Neural progenitor cell (in vitro differentiated cells): Measurements from ENCODE around the gene PLCG2. TPM values are rescaled to one million over a fixed set of nuclear protein-coding genes. Genes with fewer than 3 reads are reported as not detected.

Experiments
- DNase-seq: peaks from one replicate; pipeline ENCODE4 v3.0.0-alpha.2; 2016; ENCODE audit warnings: low spot score
- H2AFZ ChIP-seq: fragments of 200-600 bp; sonication (generic); replicated peaks from 2 replicates; pipeline ENCODE4 v1.6.1; 2016; ENCODE audit warnings: antibody characterized with exemption
- H3F3A ChIP-seq: fragments of 200-600 bp; sonication (generic); 2 replicates; pipeline ENCODE4 v1.6.1; 2016; ENCODE audit warnings: antibody characterized with exemption, low read depth
- H3K27ac ChIP-seq: fragments of 200-600 bp; sonication (generic); 2 replicates; pipeline ENCODE4 v1.5.1; 2016; ENCODE audit warnings: mild to moderate bottlenecking
- H3K27me3 ChIP-seq: fragments of 200-600 bp; sonication (generic); 2 replicates; pipeline ENCODE4 v1.6.1; 2016; ENCODE audit warnings: mild to moderate bottlenecking, moderate library complexity
- H3K36me3 ChIP-seq: fragments of 200-600 bp; sonication (generic); 2 replicates; pipeline ENCODE4 v1.5.1; 2016
- H3K4me1 ChIP-seq: fragments of 200-600 bp; sonication (generic); 2 replicates; pipeline ENCODE4 v1.6.1; 2016; ENCODE audit warnings: mixed run types
- H3K4me2 ChIP-seq: fragments of 200-600 bp; sonication (generic); 2 replicates; pipeline ENCODE4 v1.6.1; 2016
- H3K4me3 ChIP-seq: fragments of 200-600 bp; sonication (generic); 2 replicates; pipeline ENCODE4 v1.5.1; 2016
- H3K79me2 ChIP-seq: fragments of 200-600 bp; sonication (generic); 2 replicates; pipeline ENCODE4 v1.6.1; 2016; ENCODE audit warnings: low read depth
- H3K9ac ChIP-seq: fragments of 200-600 bp; sonication (generic); 2 replicates; pipeline ENCODE4 v1.6.1; 2016
- H3K9me3 ChIP-seq: fragments of 200-600 bp; sonication (generic); 2 replicates; pipeline ENCODE4 v1.5.1; 2016; ENCODE audit warnings: low read depth
- H4K20me1 ChIP-seq: fragments of 200-600 bp; sonication (generic); 2 replicates; pipeline ENCODE4 v1.6.1; 2016; ENCODE audit warnings: low read depth
- H3K27ac Mint-ChIP-seq: 3 replicates; pipeline ENCODE4 v1.8.0; 2021; ENCODE audit warnings: mixed read lengths
- H3K27me3 Mint-ChIP-seq: 2 replicates; pipeline ENCODE4 v1.8.0; 2022; ENCODE audit warnings: low read depth, mild to moderate bottlenecking, inconsistent platforms, moderate library complexity, mixed read lengths; ENCODE audit not compliant: insufficient read depth
- H3K36me3 Mint-ChIP-seq: 3 replicates; pipeline ENCODE4 v1.8.0; 2021; ENCODE audit warnings: mixed read lengths
- H3K4me1 Mint-ChIP-seq: 3 replicates; pipeline ENCODE4 v1.8.0; 2021; ENCODE audit warnings: mixed read lengths
- H3K4me3 Mint-ChIP-seq: 3 replicates; pipeline ENCODE4 v1.8.0; 2021; ENCODE audit warnings: mild to moderate bottlenecking, moderate library complexity, mixed read lengths
- H3K9me3 Mint-ChIP-seq: 3 replicates; pipeline ENCODE4 v1.8.0; 2020; ENCODE audit warnings: mixed read lengths
- EZH2 ChIP-seq: fragments of 200-600 bp; sonication (generic); IDR thresholded peaks from 2 replicates; pipeline ENCODE4 v1.6.1; 2017; ENCODE audit warnings: antibody characterized with exemption, mild to moderate bottlenecking, moderate library complexity
- EZH2phosphoT487 ChIP-seq: fragments of 200-600 bp; sonication (generic); IDR thresholded peaks from 2 replicates; pipeline ENCODE4 v1.6.1; 2017; ENCODE audit warnings: antibody characterized with exemption
- total RNA-seq: library from RNA; depleted of rRNA; stranded (reverse); fragments of >200 nt; gene quantifications from 2 replicates; pipeline ENCODE4 v1.2.3, GENCODE V29; 2015; ENCODE audit warnings: low replicate concordance
- TF ChIP-seq, protein P1 (sequence below): fragments of 200-600 bp; sonication (generic); IDR thresholded peaks from 2 replicates; pipeline ENCODE4 v1.5.1; 2017; ENCODE audit warnings: antibody characterized with exemption, mild to moderate bottlenecking

The PLCG2 gene
- total RNA-seq, 1 donor from 2014 or later: 5.0 TPM

DNA sequence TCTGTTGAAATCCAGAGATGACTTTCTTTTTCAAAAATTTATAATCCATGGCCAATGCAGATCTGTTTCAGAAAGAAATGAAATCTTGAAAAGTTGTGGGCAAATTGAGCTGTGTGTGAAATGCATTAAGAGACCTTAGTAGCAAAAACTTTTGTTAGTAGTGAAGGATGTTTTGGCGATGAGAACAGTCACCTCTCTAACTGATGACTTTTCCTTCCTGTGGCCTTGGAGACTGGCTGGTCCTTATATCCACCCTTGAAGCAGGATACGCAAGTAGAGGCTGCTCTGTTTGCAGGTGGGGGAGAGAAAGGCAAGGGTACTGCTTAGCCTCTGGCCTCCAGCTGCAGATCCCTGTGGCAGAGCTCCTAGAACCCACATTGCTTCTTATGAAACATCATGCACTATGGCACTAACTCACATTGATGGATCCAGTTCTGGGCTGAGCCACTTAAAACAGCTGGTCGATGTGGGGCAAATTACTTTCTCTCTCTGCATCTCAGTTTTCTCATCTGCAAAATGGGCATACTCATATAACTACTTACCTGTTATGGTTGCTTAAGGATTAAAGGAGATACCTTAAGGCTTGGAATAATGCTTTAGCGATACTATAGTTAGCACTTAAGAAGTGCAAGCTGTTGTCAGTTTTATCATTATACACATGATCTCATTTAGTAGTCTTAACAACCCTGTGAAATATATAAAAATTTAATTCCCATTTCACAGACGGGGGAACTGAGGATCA lies 142.9 kb downstream of the PLCG2 start:
- no peaks in the 10 kb centered on the region for H3K36me3 ChIP-seq
- H3K4me2 ChIP-seq: no peak overlapping the region
- peaks cover 5% of the 10 kb centered on the region for H3K4me1 Mint-ChIP-seq
- no peak overlapping the region for H2AFZ ChIP-seq
- H3K36me3 Mint-ChIP-seq: no peaks in the 10 kb centered on the region
- H3K4me1 ChIP-seq: no peaks in the 10 kb centered on the region
- H3K9me3 ChIP-seq: no peaks in the 10 kb centered on the region
- H3K27me3 ChIP-seq: no peaks in the 10 kb centered on the region
- TF ChIP-seq EZH2phosphoT487 (no peak), EZH2 (no peak)
- TF ChIP-seq, protein P1, sequence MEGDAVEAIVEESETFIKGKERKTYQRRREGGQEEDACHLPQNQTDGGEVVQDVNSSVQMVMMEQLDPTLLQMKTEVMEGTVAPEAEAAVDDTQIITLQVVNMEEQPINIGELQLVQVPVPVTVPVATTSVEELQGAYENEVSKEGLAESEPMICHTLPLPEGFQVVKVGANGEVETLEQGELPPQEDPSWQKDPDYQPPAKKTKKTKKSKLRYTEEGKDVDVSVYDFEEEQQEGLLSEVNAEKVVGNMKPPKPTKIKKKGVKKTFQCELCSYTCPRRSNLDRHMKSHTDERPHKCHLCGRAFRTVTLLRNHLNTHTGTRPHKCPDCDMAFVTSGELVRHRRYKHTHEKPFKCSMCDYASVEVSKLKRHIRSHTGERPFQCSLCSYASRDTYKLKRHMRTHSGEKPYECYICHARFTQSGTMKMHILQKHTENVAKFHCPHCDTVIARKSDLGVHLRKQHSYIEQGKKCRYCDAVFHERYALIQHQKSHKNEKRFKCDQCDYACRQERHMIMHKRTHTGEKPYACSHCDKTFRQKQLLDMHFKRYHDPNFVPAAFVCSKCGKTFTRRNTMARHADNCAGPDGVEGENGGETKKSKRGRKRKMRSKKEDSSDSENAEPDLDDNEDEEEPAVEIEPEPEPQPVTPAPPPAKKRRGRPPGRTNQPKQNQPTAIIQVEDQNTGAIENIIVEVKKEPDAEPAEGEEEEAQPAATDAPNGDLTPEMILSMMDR: no peak
- no peak overlapping the region for H3K4me3 Mint-ChIP-seq
- no peak for DNase-seq
- no peak overlapping the region for H3K4me3 ChIP-seq
- H3K79me2 ChIP-seq: no peaks in the 10 kb centered on the region
- no peak overlapping the region for H3K9ac ChIP-seq
- H4K20me1 ChIP-seq: no peaks in the 10 kb centered on the region
- H3K27me3 Mint-ChIP-seq: peaks cover 2% of the 10 kb centered on the region
- H3K9me3 Mint-ChIP-seq: peaks cover 4% of the 10 kb centered on the region
- no peak overlapping the region for H3K27ac ChIP-seq
- no peak overlapping the region for H3K27ac Mint-ChIP-seq
- no peaks in the 10 kb centered on the region for H3F3A ChIP-seq

DNA sequence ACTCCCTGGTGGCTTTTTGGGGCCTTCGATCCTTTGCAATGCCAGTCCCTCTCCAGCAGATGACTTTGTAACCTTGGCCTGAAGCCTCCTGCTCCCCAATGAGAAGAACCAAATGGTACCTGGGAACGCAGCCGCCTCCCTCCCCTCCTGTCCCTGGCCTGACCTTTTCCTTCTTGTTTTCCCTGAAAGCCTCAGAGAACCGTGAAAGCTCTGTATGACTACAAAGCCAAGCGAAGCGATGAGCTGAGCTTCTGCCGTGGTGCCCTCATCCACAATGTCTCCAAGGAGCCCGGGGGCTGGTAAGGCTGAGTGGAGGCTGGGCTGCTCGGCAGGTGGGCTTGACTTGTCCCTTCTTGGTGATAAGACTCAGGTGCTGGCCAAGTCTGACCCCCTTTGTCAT lies 144.2 kb downstream of the PLCG2 start:
- Histone ChIP-seq H3K27ac (no peak overlapping the region), H3K9ac (no peak overlapping the region), H3K4me2 (no peak overlapping the region), H3K36me3 (no peaks in the 10 kb centered on the region), H3K9me3 (no peaks in the 10 kb centered on the region), H3K27me3 (no peaks in the 10 kb centered on the region), H3K4me3 (no peak overlapping the region), H2AFZ (no peak overlapping the region), H4K20me1 (no peaks in the 10 kb centered on the region), H3K4me1 (no peaks in the 10 kb centered on the region), H3K79me2 (no peaks in the 10 kb centered on the region), H3F3A (no peaks in the 10 kb centered on the region)
- Mint-ChIP-seq H3K27ac (no peak overlapping the region), H3K36me3 (no peaks in the 10 kb centered on the region), H3K4me3 (no peak overlapping the region), H3K4me1 (peaks cover 10% of the 10 kb centered on the region), H3K27me3 (peaks cover 2% of the 10 kb centered on the region), H3K9me3 (peaks cover 4% of the 10 kb centered on the region)
- TF ChIP-seq EZH2: no peak
- TF ChIP-seq, protein P1: no peak
- no peak for DNase-seq

DNA sequence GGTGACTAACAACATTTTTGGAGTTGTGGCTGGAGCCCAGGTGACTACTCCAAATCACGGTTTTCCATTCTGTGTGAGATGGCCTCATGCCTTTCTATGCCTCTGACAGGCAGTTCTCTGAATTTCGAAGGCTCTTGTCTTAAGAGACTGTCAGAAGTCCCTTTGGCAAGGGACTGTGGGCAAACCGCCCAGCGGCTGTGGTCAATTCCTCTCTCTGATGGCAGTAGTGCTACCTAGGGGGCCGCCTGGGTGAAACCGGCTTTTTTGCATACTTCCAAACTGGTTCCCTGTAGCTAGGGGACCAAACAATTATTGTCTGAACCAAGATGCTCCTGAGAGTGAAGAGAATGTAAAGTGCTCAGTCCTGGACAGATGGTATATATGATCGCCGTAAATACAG lies 145.9 kb downstream of the PLCG2 start:
- no peak overlapping the region for H2AFZ ChIP-seq
- H3K4me2 ChIP-seq: no peak overlapping the region
- H3K4me1 ChIP-seq: no peaks in the 10 kb centered on the region
- H3K9ac ChIP-seq: no peak overlapping the region
- H3K27me3 ChIP-seq: no peaks in the 10 kb centered on the region
- no peak overlapping the region for H3K4me3 ChIP-seq
- no peaks in the 10 kb centered on the region for H3K36me3 Mint-ChIP-seq
- H3K27ac Mint-ChIP-seq: no peak overlapping the region
- no peaks in the 10 kb centered on the region for H4K20me1 ChIP-seq
- no peaks in the 10 kb centered on the region for H3K36me3 ChIP-seq
- no peak overlapping the region for H3K27ac ChIP-seq
- DNase-seq: no peak
- H3K4me3 Mint-ChIP-seq: no peak overlapping the region
- H3K9me3 ChIP-seq: no peaks in the 10 kb centered on the region
- H3F3A ChIP-seq: no peaks in the 10 kb centered on the region
- H3K9me3 Mint-ChIP-seq: no peaks in the 10 kb centered on the region
- no peaks in the 10 kb centered on the region for H3K79me2 ChIP-seq
- TF ChIP-seq EZH2phosphoT487 (no peak), EZH2 (no peak)
- TF ChIP-seq, protein P1: no peak
- peaks cover 2% of the 10 kb centered on the region for H3K27me3 Mint-ChIP-seq
- peaks cover 15% of the 10 kb centered on the region for H3K4me1 Mint-ChIP-seq
